ENCODE data around the gene SELENOW.
A peak's percentile ranks its signal among the peaks of the same experiment; 100 is the strongest.
"Not testable (repeated sequence)": the region's sequence is repeated elsewhere in the genome, so short reads cannot be mapped to it uniquely, and the experiment has no call there.

Gene SELENOW

DNA sequence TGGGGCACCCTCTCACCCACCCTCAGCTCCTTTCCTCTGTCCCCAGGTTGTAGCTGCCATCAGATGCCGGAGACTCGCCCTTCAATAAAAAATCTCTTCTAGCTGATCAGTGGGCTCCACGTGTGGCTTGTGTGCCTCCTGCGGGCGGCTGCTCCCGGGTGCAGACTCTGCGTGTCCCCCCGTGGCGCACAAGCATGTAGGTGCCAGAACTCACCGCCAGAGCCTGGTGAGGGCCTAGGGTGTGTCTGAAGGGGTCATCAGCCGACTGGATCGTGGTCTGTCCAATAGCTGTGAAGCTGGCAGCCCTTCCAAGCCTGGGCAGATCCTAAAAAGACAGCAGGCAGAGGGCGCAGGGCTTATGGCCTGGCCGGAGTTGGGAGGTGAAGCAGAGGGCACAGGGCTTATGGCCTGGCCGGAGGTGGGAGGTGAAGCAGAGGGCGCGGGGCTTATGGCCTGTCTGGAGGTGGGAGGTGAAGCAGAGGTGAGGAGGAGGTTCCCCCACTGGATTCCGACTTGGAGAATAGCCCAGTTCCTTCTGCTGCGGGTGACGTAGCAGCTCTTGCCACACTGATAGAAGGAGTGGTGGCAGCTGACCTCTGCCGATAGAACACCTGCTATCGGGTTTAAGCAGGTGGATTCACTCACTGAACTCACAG is 21.4 kb upstream of the SELENOW start:
- no peak for DNase-seq

GRCh38 chr19:47757617-47758442 is 20.7 kb upstream of the SELENOW start:
- DNase-seq = no peak

DNA sequence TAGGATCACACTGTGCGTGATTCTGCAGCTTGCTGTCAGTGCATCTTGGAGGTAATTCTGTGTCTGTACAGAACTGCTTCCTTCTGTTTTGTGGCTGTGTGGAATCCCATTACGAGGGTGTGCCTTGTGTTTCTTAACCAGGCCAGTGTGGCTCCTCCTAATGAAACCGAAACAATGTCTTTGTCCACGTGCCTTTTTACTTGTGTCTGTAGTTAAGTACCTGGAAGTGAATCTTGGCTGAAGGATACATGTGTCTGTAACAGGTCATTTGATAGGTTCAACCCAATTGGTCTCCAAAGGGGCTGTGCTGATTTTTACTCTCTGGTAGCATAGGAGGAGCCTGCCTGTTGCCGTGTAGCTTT is 20.1 kb upstream of the SELENOW start:
- DNase-seq = no peak

GRCh38 chr19:47760632-47760999 is 17.9 kb upstream of the SELENOW start:
- DNase-seq = no peak

DNA sequence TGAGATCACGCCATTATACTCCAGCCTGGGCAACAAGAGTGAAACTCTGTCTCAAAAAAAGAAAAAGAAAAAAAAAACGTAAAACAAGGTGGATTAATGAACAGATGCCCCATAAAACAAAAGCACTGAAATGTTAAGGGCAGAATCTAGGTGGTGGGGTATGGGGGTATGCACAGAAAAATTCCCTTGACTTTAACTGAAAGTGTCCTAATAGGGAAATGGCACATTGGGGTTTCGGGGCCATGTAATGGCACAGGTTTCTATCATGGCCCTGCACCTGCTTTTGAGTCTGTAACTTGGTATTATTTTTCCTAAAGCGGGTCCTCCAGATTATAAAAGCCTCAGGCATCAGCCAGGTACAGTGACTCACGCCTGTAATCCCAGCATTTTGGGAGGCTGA is 16.9 kb upstream of the SELENOW start:
- no peak for DNase-seq

GRCh38 chr19:47762151-47762550 is 16.4 kb upstream of the SELENOW start:
- no peak for DNase-seq

DNA sequence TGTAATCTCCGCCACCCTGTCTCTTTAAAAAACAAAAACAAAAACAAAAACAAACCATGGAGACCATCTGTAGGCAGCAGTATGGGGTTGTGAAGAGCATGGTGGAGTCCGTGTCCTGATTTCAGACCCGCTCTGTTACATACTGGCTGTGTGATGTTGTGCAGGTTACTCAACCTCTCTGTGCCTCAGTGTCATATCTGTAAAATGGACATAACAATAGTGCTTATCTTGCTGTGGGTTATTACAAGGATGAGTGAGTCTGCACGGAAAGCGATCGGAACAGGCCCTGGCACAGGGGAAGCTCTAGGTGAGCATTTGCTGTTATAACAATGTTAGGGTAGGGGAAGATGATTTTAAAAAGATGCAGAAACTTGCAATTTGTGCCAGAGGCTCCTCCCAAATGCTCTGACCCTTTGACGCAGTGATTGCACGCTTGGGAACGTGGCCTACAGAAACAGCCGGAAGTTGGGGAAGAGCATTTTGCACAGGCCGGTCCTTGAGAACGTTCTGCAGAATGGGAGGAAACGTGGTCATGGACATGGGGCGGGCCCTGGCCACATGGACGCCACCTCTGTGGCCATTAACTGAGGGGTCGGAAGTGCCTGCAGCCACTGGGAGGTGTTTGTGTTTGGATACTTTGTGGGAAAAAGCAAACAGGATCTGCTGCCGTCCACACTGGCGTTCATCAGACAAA is 15.7 kb upstream of the SELENOW start:
- no peak for DNase-seq

DNA sequence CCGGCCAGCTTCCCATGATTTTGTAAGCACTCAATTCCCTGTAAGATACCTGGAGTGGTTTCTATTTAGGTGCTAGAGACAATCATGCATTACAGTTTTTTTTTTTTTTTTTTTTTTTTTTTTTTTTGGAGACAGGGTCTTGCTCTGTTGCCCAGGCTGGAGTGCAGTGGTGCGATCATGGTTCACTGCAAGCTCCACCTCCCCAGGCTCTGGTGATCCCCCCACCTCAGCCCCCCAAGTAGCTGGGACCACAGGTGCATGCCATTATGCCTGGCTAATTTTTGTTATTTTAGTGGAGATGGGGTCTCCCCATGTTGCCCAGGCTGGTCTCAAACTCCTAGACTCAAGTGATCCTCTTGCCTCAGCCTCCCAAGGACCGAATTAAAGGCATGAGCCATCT is 13.8 kb upstream of the SELENOW start:
- DNase-seq = not testable (repeated sequence)

GRCh38 chr19:47765523-47766358 is 12.8 kb upstream of the SELENOW start:
- DNase-seq = peak; percentile 3

DNA sequence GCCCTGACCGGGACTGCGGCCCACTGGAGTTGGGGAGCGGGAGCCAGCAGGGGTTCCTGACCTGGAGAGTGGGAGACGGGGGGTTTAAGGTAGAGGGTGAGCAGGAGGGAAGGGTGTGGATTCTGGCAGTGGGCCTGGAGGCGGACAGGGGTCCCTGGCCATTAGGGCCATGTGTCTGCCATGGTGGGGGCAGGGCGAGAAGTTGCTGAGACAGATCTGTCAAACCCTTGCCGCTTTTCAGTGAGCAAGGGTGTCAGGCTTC is 12.2 kb upstream of the SELENOW start:
- DNase-seq = no peak

GRCh38 chr19:47766670-47767069 is 11.8 kb upstream of the SELENOW start:
- no peak for DNase-seq

DNA sequence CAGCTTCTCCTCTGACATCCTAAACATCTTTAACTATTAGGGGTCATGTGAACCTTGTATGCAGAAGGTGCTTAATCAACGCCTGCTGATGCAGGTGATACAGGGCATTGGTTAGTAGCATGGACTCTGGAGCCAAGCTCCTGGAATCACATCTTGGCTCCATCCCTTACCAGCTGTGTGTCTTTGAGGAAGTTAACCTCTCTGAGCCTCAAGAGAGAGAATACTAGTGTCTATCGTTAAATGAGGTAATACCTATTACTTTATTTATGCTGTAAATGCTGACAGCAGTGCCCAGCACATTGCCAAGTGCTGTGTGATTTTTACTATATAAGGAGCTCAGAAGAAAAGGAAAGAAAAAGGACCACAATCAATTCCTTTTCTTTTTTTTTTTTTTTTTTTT is 11.2 kb upstream of the SELENOW start:
- DNase-seq = no peak

DNA sequence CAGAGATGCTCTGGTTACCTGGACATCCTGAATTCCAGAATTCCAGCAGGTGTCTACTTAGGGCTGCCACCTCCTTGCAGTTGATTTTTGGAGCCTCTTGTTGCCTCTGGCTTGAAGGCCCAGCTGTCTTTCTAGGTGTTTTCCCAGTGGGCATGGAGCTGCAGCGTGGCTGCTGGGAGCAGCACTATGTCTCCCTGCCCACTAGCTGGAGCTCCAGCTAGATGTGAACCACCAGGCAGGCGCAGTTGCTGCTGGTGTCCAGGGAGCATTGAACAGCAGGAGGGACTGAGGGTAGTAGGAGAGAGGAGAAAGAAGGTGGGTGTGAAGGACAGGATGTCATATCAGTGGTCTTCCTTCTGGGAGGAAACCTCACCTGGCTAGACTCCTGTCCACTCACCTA is 9.9 kb upstream of the SELENOW start:
- DNase-seq = no peak

GRCh38 chr19:47769534-47769933 is 9.0 kb upstream of the SELENOW start:
- no peak for DNase-seq

GRCh38 chr19:47771291-47771690 is 7.2 kb upstream of the SELENOW start:
- DNase-seq = not testable (repeated sequence)

DNA sequence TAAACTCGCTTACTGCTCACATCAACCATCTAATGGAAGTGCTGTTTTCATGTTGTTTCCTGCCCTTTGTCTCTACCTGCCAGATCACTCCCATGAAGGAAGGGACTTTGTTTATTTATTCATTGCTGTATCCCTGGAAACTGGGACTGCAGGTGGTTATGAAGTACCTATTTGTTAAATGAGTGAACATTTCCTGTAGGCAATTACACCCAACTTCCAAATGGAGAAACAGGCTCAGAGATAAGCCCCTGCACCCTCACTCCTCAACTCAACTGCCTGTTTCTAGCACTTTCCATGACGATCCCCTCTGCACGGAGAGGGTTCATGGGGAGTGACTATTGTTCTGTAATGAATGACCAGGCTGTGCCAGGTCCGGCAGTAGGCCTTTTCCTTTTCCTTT is 1.9 kb upstream of the SELENOW start:
- no peak for DNase-seq

GRCh38 chr19:47777245-47778048 is 1.1 kb upstream of the SELENOW start:
- DNase-seq = not testable (repeated sequence)

- no peak for DNase-seq
Measured at GRCh38 chr19:47778954-47779351, 450 bp downstream of the SELENOW start.

- no peak for DNase-seq
Measured at GRCh38 chr19:47779524-47780214, 1.2 kb downstream of the SELENOW start.

DNA sequence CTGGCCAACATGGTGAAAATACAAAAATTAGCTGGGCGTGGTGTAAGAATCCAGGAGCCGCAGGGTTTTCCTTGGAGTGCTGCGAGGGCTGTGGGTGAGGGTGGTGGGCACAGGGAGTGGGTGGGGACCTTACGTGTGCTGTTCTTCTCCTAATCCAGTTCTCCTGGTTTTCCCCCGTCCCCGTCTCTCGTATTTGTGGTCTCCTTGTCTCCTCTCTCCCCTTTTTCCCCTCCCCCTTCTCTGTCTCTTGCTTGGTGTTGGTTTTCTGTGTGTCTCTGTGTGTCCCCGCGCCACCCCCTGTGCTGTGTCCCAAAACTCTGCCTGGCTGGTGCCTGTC is 1.7 kb downstream of the SELENOW start:
- no peak for DNase-seq

DNA sequence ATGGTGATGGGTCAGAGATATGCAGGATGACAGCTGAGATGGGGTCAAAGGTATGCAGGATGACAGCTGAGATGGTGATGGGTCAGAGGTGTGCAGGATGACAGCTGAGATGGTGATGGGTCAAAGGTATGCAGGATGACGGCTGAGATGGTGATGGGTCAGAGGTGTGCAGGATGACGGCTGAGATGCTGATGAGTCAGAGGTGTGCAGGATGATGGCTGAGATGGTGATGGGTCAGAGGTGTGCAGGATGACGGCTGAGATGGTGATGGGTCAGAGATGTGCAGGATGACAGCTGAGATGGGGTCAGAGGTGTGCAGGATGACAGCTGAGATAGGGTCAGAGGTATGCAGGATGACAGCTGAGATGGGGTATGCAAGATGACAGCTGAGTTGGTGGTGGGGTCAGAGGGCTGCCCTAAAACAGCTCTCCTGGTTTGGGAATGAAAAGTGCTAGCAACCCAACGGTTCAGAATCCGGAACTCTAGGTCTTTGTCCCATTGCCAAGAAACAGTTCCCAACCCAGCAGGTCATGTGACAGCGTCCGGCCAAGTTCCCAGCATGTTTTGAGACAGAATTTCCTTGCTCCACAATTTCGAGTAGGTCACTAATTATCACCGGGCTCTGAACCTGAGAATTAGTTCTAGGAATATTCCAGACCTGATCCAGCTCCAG is 3.2 kb downstream of the SELENOW start:
- no peak for DNase-seq

Measured in T1000 (cell line).